ENCODE results near the gene ARHGAP8. TPM values are rescaled to one million over a fixed set of nuclear protein-coding genes. Genes with fewer than 3 reads are reported as not detected.

ARHGAP8 gene
- 10 to 100 TPM in 3 of 5 donors, 1 to 10 TPM in 2; 7.8 to 63.6 (median 10.3) TPM for total RNA-seq
- polyA plus RNA-seq, result 10 to 100 TPM; 10.2 to 18.7 (median 12.3) TPM
- long read RNA-seq, donor 1, result 0 reads
- long read RNA-seq, donor 2, result 0 reads
- long read RNA-seq, donor 3, partial matches to known transcripts, result 0 of 1 reads
- long read RNA-seq, donor 3, other reads (novel, unspliced or antisense), result 0 of 1 reads
- long read RNA-seq, donor 4, result 0 reads
- long read RNA-seq, donor 5, partial matches to known transcripts, result 0 of 2 reads
- long read RNA-seq, donor 5, other reads (novel, unspliced or antisense), result 0 of 2 reads
- long read RNA-seq, donor 6, transcript ARHGAP8-209 (2 exons, 363 nt), result major isoform, 14 of 18 reads
- long read RNA-seq, donor 6, partial matches to known transcripts, result 0 of 18 reads
- long read RNA-seq, donor 6, other reads (novel, unspliced or antisense), result 0 of 18 reads
- long read RNA-seq, donor 7, partial matches to known transcripts, result 0 of 1 reads
- long read RNA-seq, donor 7, other reads (novel, unspliced or antisense), result 0 of 1 reads
- long read RNA-seq, donor 8, partial matches to known transcripts, result 0 of 4 reads
- long read RNA-seq, donor 8, other reads (novel, unspliced or antisense), result 0 of 4 reads
- long read RNA-seq, donor 9, partial matches to known transcripts, result 0 of 2 reads
- long read RNA-seq, donor 9, other reads (novel, unspliced or antisense), result 0 of 2 reads
- long read RNA-seq, donor 10, partial matches to known transcripts, result 0 of 2 reads
- long read RNA-seq, donor 10, other reads (novel, unspliced or antisense), result 0 of 2 reads

DNA sequence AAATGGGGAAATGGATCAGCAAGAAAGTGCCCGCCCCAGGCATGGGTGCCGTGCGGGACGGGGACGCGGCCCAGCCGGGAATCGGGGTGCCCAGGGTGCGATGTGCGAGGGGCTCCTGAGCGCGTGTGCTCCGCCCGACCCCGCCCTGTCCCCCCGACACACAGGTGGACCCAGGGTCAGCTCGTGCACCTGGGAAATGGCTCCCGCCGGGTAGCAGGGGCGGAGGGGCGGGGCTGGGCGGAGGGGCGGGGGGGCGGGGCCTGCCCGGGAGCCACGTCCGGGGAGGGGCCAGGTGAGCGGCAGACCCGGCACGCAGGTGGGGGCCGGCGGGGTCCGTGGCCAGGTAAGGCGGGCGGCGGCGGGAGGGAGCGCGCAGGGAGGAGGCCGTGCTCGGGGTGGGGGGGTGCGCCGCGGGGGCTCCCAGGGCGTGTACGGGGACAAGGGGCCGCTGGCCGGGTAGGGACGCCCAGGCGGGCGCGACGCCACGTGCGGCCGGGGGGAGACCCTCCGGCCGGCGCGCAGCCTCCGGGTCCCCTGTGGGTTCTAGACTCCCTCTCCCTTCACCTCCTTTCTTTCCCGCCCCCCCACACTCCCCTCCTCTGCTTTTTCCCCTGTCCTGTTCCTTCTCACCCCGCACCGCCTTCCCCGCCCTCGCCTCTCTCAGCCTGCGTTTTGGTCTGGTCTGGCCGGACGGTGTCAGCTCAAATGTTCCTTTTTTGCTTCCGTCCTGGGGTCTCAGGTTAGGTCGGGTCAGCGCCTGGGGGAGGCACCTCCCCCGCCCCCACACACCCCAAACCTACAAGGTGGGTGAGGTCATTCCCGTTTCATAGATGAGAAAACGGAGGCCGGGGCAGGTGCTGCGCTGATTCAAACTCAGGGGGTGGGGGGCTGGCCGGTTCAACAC is at the start of gene ARHGAP8:
ARHGAP8 (plus strand) TSS at position 291 of the 904 bp plus-strand sequence. CDS start 33,953 bp downstream, outside the sequence.
- TF ChIP-seq POLR2AphosphoS5 (IDR thresholded peaks at IDR 0.05) (no peak), EP300 (IDR thresholded peaks at IDR 0.05) (no peak), POLR2A (IDR thresholded peaks at IDR 0.05) (no peak)
- TF ChIP-seq, protein P1, sequence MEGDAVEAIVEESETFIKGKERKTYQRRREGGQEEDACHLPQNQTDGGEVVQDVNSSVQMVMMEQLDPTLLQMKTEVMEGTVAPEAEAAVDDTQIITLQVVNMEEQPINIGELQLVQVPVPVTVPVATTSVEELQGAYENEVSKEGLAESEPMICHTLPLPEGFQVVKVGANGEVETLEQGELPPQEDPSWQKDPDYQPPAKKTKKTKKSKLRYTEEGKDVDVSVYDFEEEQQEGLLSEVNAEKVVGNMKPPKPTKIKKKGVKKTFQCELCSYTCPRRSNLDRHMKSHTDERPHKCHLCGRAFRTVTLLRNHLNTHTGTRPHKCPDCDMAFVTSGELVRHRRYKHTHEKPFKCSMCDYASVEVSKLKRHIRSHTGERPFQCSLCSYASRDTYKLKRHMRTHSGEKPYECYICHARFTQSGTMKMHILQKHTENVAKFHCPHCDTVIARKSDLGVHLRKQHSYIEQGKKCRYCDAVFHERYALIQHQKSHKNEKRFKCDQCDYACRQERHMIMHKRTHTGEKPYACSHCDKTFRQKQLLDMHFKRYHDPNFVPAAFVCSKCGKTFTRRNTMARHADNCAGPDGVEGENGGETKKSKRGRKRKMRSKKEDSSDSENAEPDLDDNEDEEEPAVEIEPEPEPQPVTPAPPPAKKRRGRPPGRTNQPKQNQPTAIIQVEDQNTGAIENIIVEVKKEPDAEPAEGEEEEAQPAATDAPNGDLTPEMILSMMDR (IDR thresholded peaks at IDR 0.05), result no peak
- WGBS, 5 donors, result 1 to 5% (median 3%) methylated on average over 41 to 76 of the region's 78 CpGs
- Histone ChIP-seq H3K36me3 (no peaks in the 10 kb centered on the region), H3K27ac (peak within 1 kb of the TSS; percentile 69 to 78 (median 77)), H3K27me3 (peaks cover 8 to 69% (median 41%) of the 10 kb centered on the region in 3 donors), H3K4me3 (peak within 1 kb of the TSS; percentile 46 to 56 (median 51)), H3K4me1 (peaks cover 24 to 54% (median 43%) of the 10 kb centered on the region in 4 donors), H3K9me3 (no peaks in the 10 kb centered on the region)
- intact Hi-C loops (cut with DNase I; ENCODE audit: low total_unique reads), result no loop called here
- DNase-seq, result peak; percentile 60 to 88

DNA sequence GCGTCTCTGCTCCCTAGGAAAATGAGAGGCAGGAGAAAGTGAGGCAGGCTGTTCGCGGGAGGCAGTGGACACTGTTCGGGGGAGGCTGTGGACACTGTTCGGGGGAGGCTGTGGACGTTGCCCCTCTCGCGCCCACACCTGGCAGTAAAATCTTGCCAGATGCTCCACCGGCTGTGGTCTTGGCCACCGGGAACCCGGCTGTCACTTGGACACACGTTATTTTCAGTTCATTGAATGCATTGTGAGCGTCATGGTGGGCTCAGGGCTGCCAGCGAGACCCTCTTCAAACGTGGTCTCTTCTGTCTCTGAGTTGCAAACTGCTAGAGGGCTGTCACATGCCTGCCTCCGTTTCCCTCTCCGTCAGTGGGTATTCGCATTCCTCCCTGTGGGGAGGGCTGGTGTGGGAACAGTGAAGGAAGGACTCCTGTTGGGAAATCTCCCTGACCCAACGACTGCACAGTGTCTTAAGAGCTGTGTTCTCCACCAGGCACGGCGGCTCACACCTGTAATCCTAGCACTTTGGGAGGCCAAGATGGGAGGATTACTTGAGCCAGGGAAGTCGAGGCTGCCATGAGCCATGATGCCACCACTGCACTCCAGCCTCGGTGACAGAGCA is 49.0 kb upstream of the ARHGAP8 start:
- DNase-seq, result no peak
- TF ChIP-seq EP300 (IDR thresholded peaks at IDR 0.05) (no peak), POLR2A (IDR thresholded peaks at IDR 0.05) (no peak), POLR2AphosphoS5 (IDR thresholded peaks at IDR 0.05) (no peak)
- TF ChIP-seq, protein P1 (IDR thresholded peaks at IDR 0.05), result no peak
- Histone ChIP-seq H3K36me3 (no peaks in the 10 kb centered on the region), H3K4me1 (peaks cover 21 to 37% (median 27%) of the 10 kb centered on the region in 4 donors), H3K4me3 (peak overlapping the region; percentile 59 to 83 (median 74)), H3K9me3 (no peaks in the 10 kb centered on the region), H3K27me3 (peaks cover 0 to 21% (median 0%) of the 10 kb centered on the region in 3 donors), H3K27ac (peak overlapping the region in 2 of 5 donors; percentile 52 to 85)
- WGBS, 5 donors, result 34 to 67% (median 42%) methylated on average over 13 to 23 of the region's 23 CpGs
- intact Hi-C loops (cut with DNase I; ENCODE audit: low total_unique reads), result no loop called here

DNA sequence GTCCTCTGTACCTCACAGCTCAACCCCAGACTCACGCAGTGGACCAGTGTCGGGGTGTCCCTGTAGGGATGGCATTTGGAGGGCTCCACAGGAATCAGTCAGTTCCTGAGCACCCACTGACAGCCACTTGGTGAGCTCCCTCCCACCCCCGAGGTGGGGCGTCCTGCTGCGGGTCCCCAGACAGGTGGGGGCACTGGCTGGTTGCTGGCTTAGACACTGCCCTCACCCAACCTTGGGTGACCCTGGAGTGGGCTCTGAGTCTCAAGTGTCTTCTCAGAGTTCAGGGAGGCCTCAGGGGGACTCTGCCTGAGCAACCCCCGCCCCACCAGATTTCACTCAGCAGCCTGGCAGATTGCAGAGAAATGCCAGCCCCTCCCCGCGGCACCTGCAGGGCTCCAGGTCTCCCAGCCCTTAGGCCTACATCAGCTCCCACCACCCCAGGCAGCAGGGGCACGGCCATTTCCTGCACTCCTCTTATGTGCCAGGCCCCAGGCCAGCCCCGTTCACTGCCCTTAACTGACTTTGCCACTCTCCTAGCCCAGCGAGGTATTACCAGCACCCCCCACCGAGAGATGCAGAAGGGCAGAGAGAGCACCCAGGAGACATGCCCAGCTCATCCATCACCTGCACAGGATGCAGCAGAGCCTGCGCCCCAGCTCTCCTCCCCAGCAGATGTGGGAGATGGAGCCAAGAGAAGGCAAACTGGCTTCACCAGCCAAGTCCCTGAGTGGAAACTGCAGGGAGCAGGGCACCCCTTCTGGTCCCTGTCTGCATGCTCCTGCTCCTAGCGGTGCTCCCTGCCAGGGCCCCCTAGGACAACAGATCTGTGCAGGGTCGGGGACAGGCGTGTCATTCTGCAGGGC is 48.0 kb upstream of the ARHGAP8 start:
- Histone ChIP-seq H3K9me3 (no peaks in the 10 kb centered on the region), H3K4me3 (no peak overlapping the region), H3K27ac (no peak overlapping the region), H3K27me3 (peaks cover 0 to 21% (median 0%) of the 10 kb centered on the region in 3 donors), H3K4me1 (peaks cover 21 to 34% (median 25%) of the 10 kb centered on the region in 4 donors), H3K36me3 (no peaks in the 10 kb centered on the region)
- TF ChIP-seq, protein P1 (IDR thresholded peaks at IDR 0.05), result no peak
- TF ChIP-seq POLR2A (IDR thresholded peaks at IDR 0.05) (no peak), POLR2AphosphoS5 (IDR thresholded peaks at IDR 0.05) (no peak), EP300 (IDR thresholded peaks at IDR 0.05) (no peak)
- intact Hi-C loops (cut with DNase I; ENCODE audit: low total_unique reads), result no loop called here
- 92 to 96% (median 93%) methylated on average over 14 to 16 of the region's 16 CpGs for WGBS, 5 donors
- no peak for DNase-seq
